Muscle layer of duodenum (tissue), 2 donors: Measurements from ENCODE around the gene CD3G.

ENCODE experiments used
- H3K27ac ChIP-seq: one replicate; pipeline ENCODE4 v1.7.0; 2013; ENCODE audit warnings: mild to moderate bottlenecking, low read length
- H3K27me3 ChIP-seq: one replicate; pipeline ENCODE4 v1.7.0; 2013; ENCODE audit warnings: low read depth, mild to moderate bottlenecking, control low read depth, low read length
- H3K36me3 ChIP-seq, 2 donors: one replicate each; pipeline ENCODE4 v1.7.0; 2013; ENCODE audit warnings: low read length in 2 of 2, control low read depth in 1 of 2, mild to moderate bottlenecking in 1 of 2; ENCODE audit not compliant: insufficient read depth in 2 of 2, control insufficient read depth in 1 of 2
- H3K4me1 ChIP-seq, 2 donors: one replicate each; pipeline ENCODE4 v1.7.0; 2013; ENCODE audit warnings: low read length in 2 of 2, mild to moderate bottlenecking in 2 of 2, control low read depth in 1 of 2, moderate library complexity in 1 of 2; ENCODE audit not compliant: insufficient read depth in 2 of 2, control insufficient read depth in 1 of 2
- H3K4me3 ChIP-seq, 2 donors: one replicate each; pipeline ENCODE4 v1.7.0; 2013; ENCODE audit warnings: low read length in 2 of 2, low read depth in 1 of 2, mild to moderate bottlenecking in 1 of 2
- H3K9me3 ChIP-seq, 2 donors: one replicate each; pipeline ENCODE4 v1.7.0; 2013; ENCODE audit warnings: low read length in 2 of 2, control low read depth in 1 of 2, mild to moderate bottlenecking in 1 of 2; ENCODE audit not compliant: control insufficient read depth in 1 of 2
- donor health status: healthy.

CD3G gene

DNA sequence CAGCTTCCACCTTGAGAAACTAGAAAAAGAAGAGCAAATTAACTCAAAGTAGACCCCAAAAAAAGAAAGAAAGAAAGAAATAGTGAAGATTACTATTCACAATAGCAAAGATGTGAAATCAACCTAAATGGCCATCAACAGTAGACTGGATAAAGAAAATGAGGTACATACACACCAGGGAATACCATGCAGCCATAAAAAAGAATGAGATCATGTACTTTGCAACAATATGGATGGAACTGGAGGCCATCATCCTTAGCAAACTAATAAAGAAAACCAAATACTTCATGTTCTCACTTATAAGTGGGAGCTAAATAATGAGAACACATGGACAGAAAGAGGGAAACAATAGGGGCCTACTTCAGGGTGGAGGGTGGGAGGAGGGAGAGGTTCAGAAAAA lies 15.4 kb upstream of the CD3G start:
- Histone ChIP-seq H3K9me3 (no peaks in the 10 kb centered on the region), H3K27me3 (no peaks in the 10 kb centered on the region)

DNA sequence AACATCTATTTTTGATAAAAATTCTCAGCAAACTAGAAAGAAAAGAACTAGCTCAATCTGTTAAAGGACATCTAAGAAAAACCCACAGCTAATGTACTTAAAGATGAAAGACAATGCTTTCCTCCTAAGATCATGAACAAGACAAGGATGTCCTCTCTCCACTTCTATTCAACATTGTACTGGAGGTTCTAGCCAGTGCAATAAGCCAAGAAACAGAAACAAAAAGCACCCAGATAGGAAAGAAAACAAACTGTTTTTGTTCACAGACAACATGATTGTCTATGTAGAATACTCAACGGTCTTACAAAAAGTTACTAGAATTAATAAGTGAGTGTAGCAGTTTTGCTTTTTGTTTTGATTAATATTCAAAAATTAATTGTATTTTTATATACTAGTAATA lies 9.4 kb upstream of the CD3G start:
- no peak overlapping the region for H3K4me3 ChIP-seq
- H3K4me1 ChIP-seq: no peaks in the 10 kb centered on the region
- H3K27ac ChIP-seq: no peak overlapping the region
- no peaks in the 10 kb centered on the region for H3K27me3 ChIP-seq
- no peaks in the 10 kb centered on the region for H3K36me3 ChIP-seq
- H3K9me3 ChIP-seq: no peaks in the 10 kb centered on the region

More for the DNA sequence above, 15.4 kb upstream of the CD3G start:
- no peaks in the 10 kb centered on the region for H3K36me3 ChIP-seq
- H3K4me3 ChIP-seq: no peak overlapping the region
- H3K27ac ChIP-seq: no peak overlapping the region
- no peaks in the 10 kb centered on the region for H3K4me1 ChIP-seq

DNA sequence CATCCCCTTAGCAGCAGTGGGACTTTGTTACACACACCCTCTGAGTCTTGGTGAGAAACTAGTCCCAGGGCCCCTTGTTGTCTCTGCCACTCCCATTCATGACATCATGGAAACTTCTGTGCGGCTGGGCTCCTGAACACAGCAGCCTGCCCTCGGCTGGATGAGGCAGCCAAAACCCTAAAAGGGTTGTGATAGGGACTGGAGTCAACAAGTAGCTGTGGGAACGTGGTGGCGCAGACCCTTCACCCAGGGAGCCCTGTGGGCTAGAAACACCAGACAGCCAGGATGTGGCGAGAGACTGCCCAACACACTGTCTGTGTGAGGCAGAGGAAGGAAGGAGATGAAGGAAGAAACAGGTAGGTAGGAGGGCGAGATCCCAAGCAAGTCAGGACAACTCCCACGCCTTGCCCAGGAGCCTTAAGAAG lies 5.5 kb upstream of the CD3G start:
- no peak overlapping the region for H3K4me3 ChIP-seq
- no peaks in the 10 kb centered on the region for H3K9me3 ChIP-seq
- H3K4me1 ChIP-seq: no peaks in the 10 kb centered on the region
- H3K27me3 ChIP-seq: no peaks in the 10 kb centered on the region
- no peaks in the 10 kb centered on the region for H3K36me3 ChIP-seq
- H3K27ac ChIP-seq: no peak overlapping the region

DNA sequence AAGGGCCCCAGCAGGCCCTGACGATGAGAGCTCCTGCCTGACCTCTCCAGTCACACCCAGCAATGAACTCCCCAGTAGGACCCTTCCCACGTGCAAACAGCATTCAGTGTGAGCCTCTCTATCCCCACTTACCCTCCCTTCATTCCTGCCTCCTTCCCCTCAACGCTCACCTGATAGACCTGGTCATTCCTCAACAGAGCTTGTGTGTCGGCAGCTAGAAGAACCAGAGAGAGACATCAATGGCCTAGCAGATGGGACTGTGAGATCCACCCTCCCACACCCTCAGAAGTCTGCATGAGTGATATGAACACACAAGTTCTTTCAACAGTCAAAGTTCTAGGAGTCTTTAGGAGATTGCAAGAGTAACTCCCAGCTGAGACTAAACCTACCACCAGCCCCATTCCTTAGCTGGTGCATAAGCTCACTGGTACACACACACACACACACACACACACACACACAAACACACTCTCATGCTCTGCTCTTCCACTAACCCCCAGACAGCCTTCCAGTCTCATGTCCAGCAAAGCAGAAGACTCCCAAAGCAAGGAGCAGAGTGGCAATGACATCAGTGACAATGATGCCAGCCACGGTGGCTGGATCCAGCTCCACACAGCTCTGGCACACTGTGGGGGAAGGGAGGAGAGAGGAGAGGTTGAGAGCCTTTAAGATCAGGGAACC lies 4.7 kb upstream of the CD3G start:
- no peaks in the 10 kb centered on the region for H3K4me1 ChIP-seq
- no peaks in the 10 kb centered on the region for H3K9me3 ChIP-seq
- H3K27me3 ChIP-seq: no peaks in the 10 kb centered on the region
- no peaks in the 10 kb centered on the region for H3K36me3 ChIP-seq
- H3K4me3 ChIP-seq: no peak overlapping the region
- no peak overlapping the region for H3K27ac ChIP-seq

DNA sequence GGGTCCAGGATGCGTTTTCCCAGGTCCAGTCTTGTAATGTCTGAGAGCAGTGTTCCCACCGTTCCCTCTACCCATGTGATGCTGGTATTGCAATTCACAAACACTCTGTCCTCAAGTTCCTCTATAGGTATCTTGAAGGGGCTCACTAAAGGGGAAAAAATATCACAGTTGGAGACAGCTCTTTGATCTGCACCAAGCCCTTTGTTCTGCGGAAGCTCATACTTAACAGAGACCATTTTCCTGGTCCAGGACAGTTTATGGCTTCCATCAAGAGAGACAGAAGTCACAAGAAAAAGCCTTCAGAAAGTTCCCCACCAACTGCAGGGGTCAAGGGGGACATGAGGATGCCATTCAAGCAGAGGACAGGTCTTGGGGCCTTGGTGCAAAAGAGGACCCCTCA lies 3.7 kb upstream of the CD3G start:
- H3K4me1 ChIP-seq: no peaks in the 10 kb centered on the region
- H3K27me3 ChIP-seq: no peaks in the 10 kb centered on the region
- H3K27ac ChIP-seq: no peak overlapping the region
- no peaks in the 10 kb centered on the region for H3K36me3 ChIP-seq
- H3K4me3 ChIP-seq: no peak overlapping the region
- no peaks in the 10 kb centered on the region for H3K9me3 ChIP-seq

DNA sequence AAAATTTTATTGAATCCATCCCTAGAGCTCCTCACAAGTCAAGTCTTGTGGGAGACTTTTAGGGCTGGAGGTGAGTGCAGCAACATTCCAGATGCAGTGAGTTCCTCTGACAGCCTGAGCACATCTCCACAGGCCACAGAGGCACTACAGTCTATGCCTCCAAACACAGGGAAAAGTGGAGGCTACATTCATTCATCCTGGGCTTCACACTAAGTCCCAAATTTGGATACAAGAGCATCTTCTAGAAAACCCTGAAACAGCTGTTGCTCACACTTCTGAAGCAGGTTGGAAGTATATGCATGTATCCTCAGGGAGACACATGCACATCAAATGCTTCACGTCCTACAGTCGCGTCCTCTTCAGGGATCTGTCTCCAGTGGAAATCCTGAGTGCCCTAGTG lies 2.9 kb upstream of the CD3G start:
- H3K27me3 ChIP-seq: no peaks in the 10 kb centered on the region
- H3K9me3 ChIP-seq: no peaks in the 10 kb centered on the region
- no peaks in the 10 kb centered on the region for H3K4me1 ChIP-seq
- H3K27ac ChIP-seq: no peak overlapping the region
- no peak overlapping the region for H3K4me3 ChIP-seq
- no peaks in the 10 kb centered on the region for H3K36me3 ChIP-seq

DNA sequence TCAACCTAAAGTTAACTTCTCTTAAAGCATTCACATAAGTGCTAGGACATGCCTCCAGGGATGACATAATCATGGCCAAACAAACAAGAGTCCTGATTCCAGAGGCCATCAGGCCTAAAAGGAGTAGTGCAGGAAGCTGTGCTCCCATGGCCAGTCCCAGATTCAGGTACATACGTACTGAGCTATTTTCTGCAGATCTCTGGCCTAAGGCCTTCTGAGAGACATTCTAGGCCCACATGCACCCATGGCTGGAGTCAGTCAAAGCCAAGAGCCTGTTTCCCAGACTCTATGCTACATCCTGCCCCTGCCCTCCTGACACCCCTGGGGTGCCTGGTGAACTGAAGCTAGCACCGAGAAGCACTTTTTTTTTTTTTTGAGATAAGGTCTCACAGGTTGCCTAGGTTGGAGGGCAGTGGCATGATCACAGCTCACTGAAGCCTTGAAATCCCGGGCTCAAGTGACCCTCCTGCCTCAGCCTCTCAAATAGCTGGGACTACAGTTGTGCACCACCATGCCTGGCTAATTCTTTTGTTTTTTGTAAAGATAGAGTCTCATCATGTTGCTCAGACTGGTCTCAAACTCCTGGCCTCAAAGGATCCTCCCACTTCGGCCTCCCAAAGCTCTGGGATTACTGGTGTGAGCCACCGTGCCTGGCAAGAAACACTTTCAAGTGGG lies 2.2 kb upstream of the CD3G start:
- Histone ChIP-seq H3K27ac (no peak overlapping the region), H3K4me3 (no peak overlapping the region), H3K27me3 (no peaks in the 10 kb centered on the region), H3K36me3 (no peaks in the 10 kb centered on the region), H3K9me3 (no peaks in the 10 kb centered on the region), H3K4me1 (no peaks in the 10 kb centered on the region)

DNA sequence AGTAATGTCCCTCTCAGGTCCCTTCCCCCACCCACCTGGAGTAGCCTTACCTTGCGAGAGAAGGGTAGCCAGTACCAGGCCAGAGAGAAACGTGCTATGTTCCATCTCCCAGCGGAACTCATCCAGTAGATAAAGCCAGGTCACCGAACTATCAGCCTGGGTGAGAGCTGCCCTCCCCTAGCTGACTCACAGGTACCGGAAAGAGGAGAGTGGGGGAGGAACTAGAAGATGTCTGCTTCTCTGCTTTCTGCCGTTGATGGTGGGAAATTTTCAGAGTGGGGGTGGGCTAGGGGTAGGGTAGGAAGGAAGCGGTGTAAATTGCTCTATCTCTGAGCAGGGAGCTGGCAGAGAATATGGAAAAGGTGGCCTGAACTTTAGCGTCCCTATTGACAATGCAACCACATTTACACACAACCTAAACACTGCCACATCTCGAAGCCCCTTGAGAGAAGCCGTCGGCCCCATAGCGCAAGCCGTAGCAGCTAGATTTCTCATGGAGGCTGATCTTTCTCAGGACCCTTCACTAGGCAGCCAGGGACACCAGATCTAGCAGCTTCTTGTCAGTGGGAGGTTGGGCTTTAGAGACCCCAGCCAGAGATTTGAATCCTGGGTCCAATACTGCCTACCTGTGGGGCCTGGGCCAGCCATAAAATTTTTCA lies 1.5 kb upstream of the CD3G start, which contains the start of gene CD3D:
CD3D (minus strand) TSS at position 203 of the 659 bp plus-strand sequence; CDS start at position 105, 98 bp downstream.
- H3K4me1 ChIP-seq: no peaks in the 10 kb centered on the region
- no peaks in the 10 kb centered on the region for H3K9me3 ChIP-seq
- no peak within 1 kb of the TSS for H3K4me3 ChIP-seq
- H3K27ac ChIP-seq: no peak within 1 kb of the TSS
- no peaks in the 10 kb centered on the region for H3K27me3 ChIP-seq
- no peaks in the 10 kb centered on the region for H3K36me3 ChIP-seq

DNA sequence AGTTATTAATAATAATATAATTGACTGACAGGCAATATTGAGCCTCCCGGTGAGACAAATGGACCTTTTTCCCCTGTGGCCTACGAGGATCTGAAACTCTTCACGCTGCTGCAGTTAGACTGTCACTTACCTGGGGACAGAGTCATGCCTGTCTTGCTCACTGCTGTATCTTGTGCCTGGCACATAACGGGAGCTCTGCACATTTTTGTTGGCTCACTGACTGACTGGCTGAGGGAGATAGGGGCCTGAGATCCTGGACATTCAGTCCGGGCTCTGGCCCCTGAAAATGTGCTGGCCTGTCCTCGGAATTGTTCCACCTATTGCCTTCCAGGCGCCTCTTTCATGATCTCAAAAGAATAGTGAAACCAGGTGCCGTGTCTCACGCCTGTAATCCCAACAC lies 896 bp upstream of the CD3G start:
- no peaks in the 10 kb centered on the region for H3K9me3 ChIP-seq
- H3K36me3 ChIP-seq: no peaks in the 10 kb centered on the region
- no peak overlapping the region for H3K27ac ChIP-seq
- no peak overlapping the region for H3K4me3 ChIP-seq
- no peaks in the 10 kb centered on the region for H3K27me3 ChIP-seq
- H3K4me1 ChIP-seq: no peaks in the 10 kb centered on the region

DNA sequence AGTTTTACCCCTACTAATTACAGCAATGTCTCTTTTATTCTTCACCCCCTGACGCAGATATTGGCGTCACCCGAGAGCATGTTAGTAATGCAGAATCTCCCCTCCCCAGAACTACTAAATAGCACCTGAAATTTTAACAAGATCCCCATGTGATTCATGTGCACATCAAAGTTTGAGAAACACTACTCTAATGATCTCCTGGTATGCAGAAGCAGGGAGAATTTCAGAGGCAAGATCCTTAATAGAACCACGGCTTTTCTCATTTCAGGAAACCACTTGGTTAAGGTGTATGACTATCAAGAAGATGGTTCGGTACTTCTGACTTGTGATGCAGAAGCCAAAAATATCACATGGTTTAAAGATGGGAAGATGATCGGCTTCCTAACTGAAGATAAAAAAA lies 5.3 kb downstream of the CD3G start:
- Histone ChIP-seq H3K36me3 (no peaks in the 10 kb centered on the region), H3K27ac (no peak overlapping the region), H3K9me3 (no peaks in the 10 kb centered on the region), H3K27me3 (peaks cover 4% of the 10 kb centered on the region), H3K4me3 (no peak overlapping the region), H3K4me1 (no peaks in the 10 kb centered on the region)

DNA sequence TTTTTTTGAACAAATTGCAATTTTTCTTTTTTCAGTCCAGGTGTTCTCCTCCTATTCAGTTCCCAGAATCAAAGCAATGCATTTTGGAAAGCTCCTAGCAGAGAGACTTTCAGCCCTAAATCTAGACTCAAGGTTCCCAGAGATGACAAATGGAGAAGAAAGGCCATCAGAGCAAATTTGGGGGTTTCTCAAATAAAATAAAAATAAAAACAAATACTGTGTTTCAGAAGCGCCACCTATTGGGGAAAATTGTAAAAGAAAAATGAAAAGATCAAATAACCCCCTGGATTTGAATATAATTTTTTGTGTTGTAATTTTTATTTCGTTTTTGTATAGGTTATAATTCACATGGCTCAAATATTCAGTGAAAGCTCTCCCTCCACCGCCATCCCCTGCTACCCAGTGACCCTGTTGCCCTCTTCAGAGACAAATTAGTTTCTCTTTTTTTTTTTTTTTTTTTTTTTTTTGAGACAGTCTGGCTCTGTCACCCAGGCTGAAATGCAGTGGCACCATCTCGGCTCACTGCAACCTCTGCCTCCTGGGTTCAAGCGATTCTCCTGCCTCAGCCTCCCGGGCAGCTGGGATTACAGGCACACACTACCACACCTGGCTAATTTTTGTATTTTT lies 9.1 kb downstream of the CD3G start:
- no peak overlapping the region for H3K27ac ChIP-seq
- H3K36me3 ChIP-seq: no peaks in the 10 kb centered on the region
- H3K9me3 ChIP-seq: no peaks in the 10 kb centered on the region

More for the DNA sequence above, 9.1 kb downstream of the CD3G start:
- peaks cover 4% of the 10 kb centered on the region for H3K27me3 ChIP-seq
- no peaks in the 10 kb centered on the region for H3K4me1 ChIP-seq
- H3K4me3 ChIP-seq: no peak overlapping the region
